B cell (primary cell): ENCODE measurements around the gene ST6GALNAC3. TPM values are rescaled to one million over a fixed set of nuclear protein-coding genes. Genes with fewer than 3 reads are reported as not detected.

Experiments used
- ATAC-seq: fragments of 200-7000 bp; cut with Tn5 transposase; one replicate; pipeline ENCODE4 v1.10.0; 2021; ENCODE audit warnings: low read depth, mild to moderate bottlenecking, moderate number of reproducible peaks, moderate library complexity
- CTCF ChIA-PET: fragments of 350-600 bp; sonication (Branson Sonifier 250); formaldehyde crosslinking; loops from one replicate; lab custom pipeline; 2021; ENCODE audit warnings: antibody characterized with exemption, inconsistent platforms; lab: Charles Lee
- POLR2A ChIA-PET: fragments of 350-600 bp; sonication (Branson Sonifier 250); formaldehyde crosslinking; loops from one replicate; lab custom pipeline; 2021; ENCODE audit warnings: antibody characterized with exemption; lab: Charles Lee
- DNase-seq: peaks from one replicate; pipeline ENCODE4 v3.0.0; 2013
- H2AFZ ChIP-seq: 2 replicates; pipeline ENCODE4 v1.6.1; 2012; ENCODE audit warnings: mild to moderate bottlenecking, low read depth, low read length; ENCODE audit not compliant: insufficient read depth, poor library complexity, severe bottlenecking
- H3K27ac ChIP-seq, 2 donors: 1 replicate in 1 of 2; 2 replicates in 1 of 2; pipeline ENCODE4 v1.5.1; 2012 to 2013; ENCODE audit warnings: low read length in 2 of 2, mild to moderate bottlenecking in 2 of 2, moderate library complexity in 1 of 2
- H3K27me3 ChIP-seq, 4 experiments: fragments of 200-600 bp in 1 of 4; sonication (generic) in 1 of 4; replicated peaks in 1 of 4; 1 replicate in 2 of 4; 2 replicates in 2 of 4; pipeline versions ENCODE4 v1.6.1 to v1.7.0; 2013 to 2016; ENCODE audit warnings: low read length in 3 of 4, mild to moderate bottlenecking in 2 of 4, mixed read lengths in 1 of 4, moderate library complexity in 1 of 4; ENCODE audit not compliant: insufficient read depth in 4 of 4, control insufficient read depth in 3 of 4; ENCODE audit errors: control extremely low read depth in 1 of 4
- H3K36me3 ChIP-seq, 2 experiments: replicated peaks in 1 of 2; 1 replicate in 1 of 2; 2 replicates in 1 of 2; pipeline versions ENCODE4 v1.6.1 to v1.7.1; 2013; ENCODE audit warnings: low read length in 1 of 2; ENCODE audit not compliant: insufficient read depth in 2 of 2, control insufficient read depth in 1 of 2; ENCODE audit errors: control extremely low read depth in 1 of 2, extremely low read depth in 1 of 2
- H3K4me1 ChIP-seq, 2 donors: fragments of 200-600 bp in 1 of 2; sonication (generic) in 1 of 2; 1 replicate in 1 of 2; 2 replicates in 1 of 2; pipeline versions ENCODE4 v1.5.1 to v1.6.1; 2013 to 2017; ENCODE audit warnings: low read length in 2 of 2; ENCODE audit not compliant: control insufficient read depth in 2 of 2, insufficient read depth in 2 of 2
- H3K4me2 ChIP-seq: replicated peaks from 2 replicates; pipeline ENCODE3; 2012; ENCODE audit warnings: mild to moderate bottlenecking, low read depth, low read length; ENCODE audit not compliant: poor library complexity, severe bottlenecking
- H3K4me3 ChIP-seq, 5 experiments: fragments of 200-600 bp in 1 of 5; sonication (generic) in 1 of 5; 1 replicate in 3 of 5; 2 replicates in 2 of 5; pipeline versions ENCODE4 v1.5.1 to v1.7.0; 2011 to 2016; ENCODE audit warnings: low read length in 4 of 5, mild to moderate bottlenecking in 4 of 5, low read depth in 2 of 5, control low read depth in 1 of 5, moderate library complexity in 1 of 5; ENCODE audit not compliant: insufficient read depth in 1 of 5; ENCODE audit errors: control extremely low read depth in 1 of 5, extremely low read depth in 1 of 5
- H3K79me2 ChIP-seq: fragments of 200-600 bp; sonication (generic); one replicate; pipeline ENCODE4 v1.6.0; 2016; ENCODE audit warnings: low read length; ENCODE audit not compliant: control insufficient read depth, insufficient read depth
- H3K9ac ChIP-seq: fragments of 200-600 bp; sonication (generic); 2 replicates; pipeline ENCODE4 v1.6.1; 2017; ENCODE audit warnings: mild to moderate bottlenecking, low read length, moderate library complexity
- H3K9me3 ChIP-seq, 3 donors: one replicate each; pipeline versions ENCODE4 v1.6.1 to v1.7.1; 2013; ENCODE audit warnings: low read length in 2 of 3; ENCODE audit not compliant: control insufficient read depth in 2 of 3, insufficient read depth in 1 of 3; ENCODE audit errors: control extremely low read depth in 1 of 3
- H4K20me1 ChIP-seq: 2 replicates; pipeline ENCODE4 v1.6.0; 2012; ENCODE audit warnings: mild to moderate bottlenecking, low read length; ENCODE audit not compliant: insufficient read depth, control insufficient read depth, poor library complexity, severe bottlenecking
- H3K27ac Mint-ChIP-seq: one replicate; pipeline ENCODE4 v1.8.0; 2021; ENCODE audit warnings: mixed read lengths
- H3K27me3 Mint-ChIP-seq: one replicate; pipeline ENCODE4 v1.8.0; 2021; ENCODE audit warnings: mixed read lengths
- H3K4me1 Mint-ChIP-seq: one replicate; pipeline ENCODE4 v1.8.0; 2021; ENCODE audit warnings: mixed read lengths
- H3K4me3 Mint-ChIP-seq: one replicate; pipeline ENCODE4 v1.8.0; 2021; ENCODE audit warnings: mixed read lengths
- H3K9me3 Mint-ChIP-seq: one replicate; pipeline ENCODE4 v1.8.0; 2022; ENCODE audit warnings: mixed read lengths; ENCODE audit not compliant: insufficient read depth
- CTCF ChIP-seq: fragments of 200-600 bp; IDR thresholded peaks from one replicate; pipeline ENCODE4 v1.8.0; 2022; ENCODE audit warnings: antibody characterized with exemption, mild to moderate bottlenecking
- EZH2 ChIP-seq: IDR thresholded peaks from 2 replicates; pipeline ENCODE4 v1.6.1; 2012; ENCODE audit warnings: borderline replicate concordance, low read depth, mild to moderate bottlenecking, moderate library complexity, low read length; ENCODE audit not compliant: insufficient read depth, poor library complexity, severe bottlenecking
- WGBS: methylation state at CpG from one replicate; pipeline ENCODE4 v1.1.5; 2013; ENCODE audit warnings: missing lambda C conversion rate; ENCODE audit not compliant: insufficient coverage; 5-methylcytosine and 5-hydroxymethylcytosine counted together
- intact Hi-C: fragments of 100-400 bp; cut with micrococcal nuclease; formaldehyde crosslinking; loops from one replicate; pipeline ENCODE4 v1.10.0; 2022
- polyA plus RNA-seq: library from polyadenylated mRNA; depleted of rRNA; stranded (reverse); fragments of >200 nt; gene quantifications from 2 replicates; pipeline ENCODE4 v1.2.3, GENCODE V29; 2012
- total RNA-seq, 2 donors: library from RNA; stranded (reverse); fragments of 120-200 nt in 1 of 2; gene quantifications; 1 replicate in 1 of 2; 2 replicates in 1 of 2; pipeline versions ENCODE4 v1.2.3 to v1.2.4, GENCODE V29; 2013 to 2022

Gene ST6GALNAC3
- total and polyA plus RNA-seq, 2 donors (not counting 1 experiment from before 2014, with no cell fraction given), result 3.0 to 17.3 TPM

- WGBS, result 100% methylated on average over 1 of the region's 4 CpGs
Observed at GRCh38 chr1:76620371-76620770, 545.8 kb downstream of the ST6GALNAC3 start.

More at GRCh38 chr1:76620371-76620770, 545.8 kb downstream of the ST6GALNAC3 start:
- Histone ChIP-seq H4K20me1 (no peaks in the 10 kb centered on the region), H3K9me3 (no peaks in the 10 kb centered on the region), H3K4me3 (no peak overlapping the region), H3K79me2 (no peaks in the 10 kb centered on the region), H3K4me2 (no peak overlapping the region), H3K9ac (no peak overlapping the region), H3K27me3 (no peaks in the 10 kb centered on the region), H2AFZ (no peak overlapping the region), H3K4me1 (no peaks in the 10 kb centered on the region), H3K27ac (no peak overlapping the region), H3K36me3 (no peaks in the 10 kb centered on the region)
- ChIA-PET POLR2A (no interaction called here), CTCF (no interaction called here)
- DNase-seq (no peak), ATAC-seq (no peak)
- intact Hi-C loops, result no loop called here
- Mint-ChIP-seq H3K27me3 (no peaks in the 10 kb centered on the region), H3K4me3 (no peak overlapping the region), H3K9me3 (no peaks in the 10 kb centered on the region), H3K4me1 (no peaks in the 10 kb centered on the region), H3K27ac (no peak overlapping the region)
- TF ChIP-seq EZH2 (no peak), CTCF (no peak)
